HG02870 (cell line): ENCODE results near the gene MRPL42.
A peak's percentile ranks its signal among the peaks of the same experiment; 100 is the strongest.
"Not testable (repeated sequence)": the region's sequence is repeated elsewhere in the genome, so short reads cannot be mapped to it uniquely, and the experiment has no call there.

Source experiments
- ATAC-seq: cut with Tn5 transposase; IDR thresholded peaks from one replicate; pipeline ENCODE4 v1.9.1; 2021; ENCODE audit warnings: mild to moderate bottlenecking, moderate library complexity; ENCODE audit not compliant: unreplicated experiment

MRPL42 gene

GRCh38 chr12:93467351-93468007, at the start of gene MRPL42:
MRPL42 (plus strand) TSS chr12:93467514; CDS start chr12:93469286, 1,772 bp downstream.
- peak; percentile 81 for ATAC-seq

GRCh38 chr12:93417967-93418480, 49.3 kb upstream of the MRPL42 start:
- ATAC-seq: no peak

GRCh38 chr12:93419388-93420034, 47.8 kb upstream of the MRPL42 start:
- no peak for ATAC-seq

- no peak for ATAC-seq
These were observed 45.3 kb upstream of the MRPL42 start for GRCh38 chr12:93422050-93422449.

- ATAC-seq: no peak
These were observed 41.4 kb upstream of the MRPL42 start for GRCh38 chr12:93425736-93426411.

GRCh38 chr12:93426412-93426805, 40.9 kb upstream of the MRPL42 start:
- ATAC-seq: no peak

GRCh38 chr12:93427779-93428564, 39.3 kb upstream of the MRPL42 start:
- ATAC-seq: no peak

- ATAC-seq: no peak
These were observed 37.9 kb upstream of the MRPL42 start for GRCh38 chr12:93429448-93429847.

- no peak for ATAC-seq
These were observed 37.5 kb upstream of the MRPL42 start for GRCh38 chr12:93429852-93430251.

GRCh38 chr12:93430280-93430679, 37.0 kb upstream of the MRPL42 start:
- no peak for ATAC-seq

- ATAC-seq: not testable (repeated sequence)
These were observed 35.3 kb upstream of the MRPL42 start for GRCh38 chr12:93432031-93432430.

- ATAC-seq: no peak
These were observed 33.0 kb upstream of the MRPL42 start for GRCh38 chr12:93434256-93434865.

GRCh38 chr12:93438266-93439050, 28.9 kb upstream of the MRPL42 start:
- ATAC-seq: no peak

- ATAC-seq: no peak
These were observed 27.1 kb upstream of the MRPL42 start for GRCh38 chr12:93440043-93440835.

GRCh38 chr12:93441081-93441616, 26.2 kb upstream of the MRPL42 start:
- no peak for ATAC-seq

- ATAC-seq: peak; percentile 79
These were observed 25.5 kb upstream of the MRPL42 start, which contains the start of gene UBE2N for GRCh38 chr12:93441617-93442410. UBE2N (minus strand) TSS chr12:93441947; CDS start chr12:93441884, 63 bp downstream.

GRCh38 chr12:93442411-93443340, 24.6 kb upstream of the MRPL42 start:
- ATAC-seq: no peak
